Astrocyte (in vitro differentiated cells and primary cell): ENCODE data around the gene C1orf210. TPM values are rescaled to one million over a fixed set of nuclear protein-coding genes. Genes with fewer than 3 reads are reported as not detected.

ENCODE experiments used
- DNase-seq: peaks from one replicate; pipeline ENCODE4 v3.0.0-alpha.2; 2010; ENCODE audit warnings: low read depth
- FAIRE-seq: peaks from 2 replicates; lab custom pipeline; 2011; peaks lifted over from hg19 to GRCh38; lab: Jason Lieb, UNC
- H2AFZ ChIP-seq: 2 replicates; pipeline ENCODE4 v1.6.0; 2012; ENCODE audit warnings: low read depth, low read length, inconsistent platforms
- H3K27ac ChIP-seq: 2 replicates; pipeline ENCODE4 v1.5.1; 2011; ENCODE audit warnings: low read depth, low read length, inconsistent platforms
- H3K27me3 ChIP-seq: 2 replicates; pipeline ENCODE4 v1.6.0; 2011; ENCODE audit warnings: low read length, inconsistent platforms; ENCODE audit not compliant: insufficient read depth
- H3K36me3 ChIP-seq: 2 replicates; pipeline ENCODE4 v1.5.1; 2011; ENCODE audit warnings: low read length, inconsistent platforms; ENCODE audit not compliant: insufficient read depth
- H3K4me1 ChIP-seq: 2 replicates; pipeline ENCODE4 v1.5.1; 2011; ENCODE audit warnings: low read length, inconsistent platforms; ENCODE audit not compliant: insufficient read depth
- H3K4me2 ChIP-seq: 2 replicates; pipeline ENCODE4 v1.6.0; 2012; ENCODE audit warnings: low read length, inconsistent platforms
- H3K4me3 ChIP-seq: 2 replicates; pipeline ENCODE4 v1.5.1; 2011; ENCODE audit warnings: low read depth, mild to moderate bottlenecking, low read length, inconsistent platforms; ENCODE audit not compliant: insufficient read depth
- H3K79me2 ChIP-seq: 2 replicates; pipeline ENCODE4 v1.6.0; 2012; ENCODE audit warnings: mild to moderate bottlenecking, low read length, inconsistent platforms; ENCODE audit not compliant: insufficient read depth
- H3K9ac ChIP-seq: 2 replicates; pipeline ENCODE4 v1.6.0; 2012; ENCODE audit warnings: mild to moderate bottlenecking, low read length, inconsistent platforms
- H3K9me3 ChIP-seq: 2 replicates; pipeline ENCODE4 v1.5.1; 2012; ENCODE audit warnings: low read depth, mild to moderate bottlenecking, low read length, inconsistent platforms; ENCODE audit not compliant: insufficient read depth
- H4K20me1 ChIP-seq: 2 replicates; pipeline ENCODE4 v1.6.0; 2012; ENCODE audit warnings: low read length, inconsistent platforms; ENCODE audit not compliant: insufficient read depth
- H3K27ac Mint-ChIP-seq: one replicate; pipeline ENCODE4 v1.8.0; 2021; ENCODE audit warnings: mild to moderate bottlenecking, mixed read lengths; ENCODE audit not compliant: unreplicated experiment
- H3K27me3 Mint-ChIP-seq: one replicate; pipeline ENCODE4 v1.8.0; 2021; ENCODE audit warnings: low read depth, mixed read lengths; ENCODE audit not compliant: unreplicated experiment
- H3K36me3 Mint-ChIP-seq: one replicate; pipeline ENCODE4 v1.8.0; 2021; ENCODE audit warnings: low read depth, mixed read lengths; ENCODE audit not compliant: unreplicated experiment
- H3K4me1 Mint-ChIP-seq: one replicate; pipeline ENCODE4 v1.8.0; 2021; ENCODE audit warnings: low read depth, mixed read lengths; ENCODE audit not compliant: unreplicated experiment
- H3K4me3 Mint-ChIP-seq: one replicate; pipeline ENCODE4 v1.8.0; 2021; ENCODE audit warnings: mild to moderate bottlenecking, moderate library complexity, mixed read lengths; ENCODE audit not compliant: unreplicated experiment
- H3K9me3 Mint-ChIP-seq: one replicate; pipeline ENCODE4 v1.8.0; 2021; ENCODE audit warnings: mild to moderate bottlenecking, mixed read lengths; ENCODE audit not compliant: unreplicated experiment
- CTCF ChIP-seq: IDR thresholded peaks from 2 replicates; pipeline ENCODE4 v1.5.1; 2011; ENCODE audit warnings: low read depth, mild to moderate bottlenecking, inconsistent platforms, low read length, moderate library complexity; ENCODE audit not compliant: insufficient read depth
- EZH2 ChIP-seq: IDR thresholded peaks from 2 replicates; pipeline ENCODE4 v1.6.1; 2012; ENCODE audit warnings: mild to moderate bottlenecking, low read length, inconsistent platforms; ENCODE audit not compliant: insufficient read depth
- total RNA-seq: library from RNA; stranded (reverse); gene quantifications from 2 replicates; pipeline ENCODE4 v1.2.1, GENCODE V29; 2021

Gene C1orf210
- total RNA-seq, 1 donor from 2014 or later, result 0.84 TPM

- Mint-ChIP-seq H3K27ac (no peak overlapping the region), H3K27me3 (peaks cover 7% of the 10 kb centered on the region), H3K4me3 (no peak overlapping the region), H3K36me3 (peaks cover 4% of the 10 kb centered on the region), H3K4me1 (peaks cover 4% of the 10 kb centered on the region), H3K9me3 (peaks cover 9% of the 10 kb centered on the region)
- Histone ChIP-seq H3K27me3 (peaks cover 2% of the 10 kb centered on the region), H3K9me3 (peaks cover 5% of the 10 kb centered on the region), H3K9ac (no peak overlapping the region), H3K4me2 (no peak overlapping the region), H2AFZ (no peak overlapping the region), H3K27ac (no peak overlapping the region), H3K4me1 (peaks cover 7% of the 10 kb centered on the region), H3K4me3 (no peak overlapping the region), H3K36me3 (no peaks in the 10 kb centered on the region), H4K20me1 (no peaks in the 10 kb centered on the region), H3K79me2 (no peaks in the 10 kb centered on the region)
- no peak for FAIRE-seq
- no peak for DNase-seq
- TF ChIP-seq CTCF, result no peak
- TF ChIP-seq EZH2, result no peak
Observed at GRCh38 chr1:43267818-43268425, 17.5 kb downstream of the C1orf210 start.

- peaks cover 4% of the 10 kb centered on the region for H3K4me1 Mint-ChIP-seq
- H3K4me2 ChIP-seq, result no peak overlapping the region
- H3K27me3 Mint-ChIP-seq, result peaks cover 7% of the 10 kb centered on the region
- no peak overlapping the region for H2AFZ ChIP-seq
- H3K4me3 Mint-ChIP-seq, result no peak overlapping the region
- no peaks in the 10 kb centered on the region for H3K36me3 ChIP-seq
- H3K9ac ChIP-seq, result no peak overlapping the region
- peaks cover 4% of the 10 kb centered on the region for H3K36me3 Mint-ChIP-seq
- peak; percentile 68 for DNase-seq
- H3K79me2 ChIP-seq, result no peaks in the 10 kb centered on the region
- H4K20me1 ChIP-seq, result no peaks in the 10 kb centered on the region
- TF ChIP-seq EZH2 (no peak), CTCF (no peak)
- H3K27me3 ChIP-seq, result peaks cover 2% of the 10 kb centered on the region
- no peak overlapping the region for H3K4me3 ChIP-seq
- FAIRE-seq, result no peak
- H3K9me3 Mint-ChIP-seq, result peaks cover 13% of the 10 kb centered on the region
- H3K9me3 ChIP-seq, result peaks cover 5% of the 10 kb centered on the region
- peaks cover 7% of the 10 kb centered on the region for H3K4me1 ChIP-seq
- no peak overlapping the region for H3K27ac Mint-ChIP-seq
- no peak overlapping the region for H3K27ac ChIP-seq
Observed at GRCh38 chr1:43267291-43267805, 18.0 kb downstream of the C1orf210 start.

- Mint-ChIP-seq H3K27ac (no peak overlapping the region), H3K4me1 (peaks cover 4% of the 10 kb centered on the region), H3K4me3 (no peak overlapping the region), H3K36me3 (peaks cover 4% of the 10 kb centered on the region), H3K9me3 (peaks cover 18% of the 10 kb centered on the region), H3K27me3 (peaks cover 7% of the 10 kb centered on the region)
- Histone ChIP-seq H3K79me2 (no peaks in the 10 kb centered on the region), H3K9me3 (peaks cover 5% of the 10 kb centered on the region), H4K20me1 (no peaks in the 10 kb centered on the region), H3K4me1 (peaks cover 7% of the 10 kb centered on the region), H3K27me3 (peaks cover under 1% of the 10 kb centered on the region), H3K4me2 (no peak overlapping the region), H3K27ac (no peak overlapping the region), H2AFZ (no peak overlapping the region), H3K36me3 (no peaks in the 10 kb centered on the region), H3K4me3 (no peak overlapping the region), H3K9ac (no peak overlapping the region)
- no peak for FAIRE-seq
- TF ChIP-seq CTCF (no peak), EZH2 (no peak)
- no peak for DNase-seq
Observed at GRCh38 chr1:43266881-43267280, 18.5 kb downstream of the C1orf210 start.
